ENCODE measurements around the gene TXNRD2. TPM values are rescaled to one million over a fixed set of nuclear protein-coding genes. Genes with fewer than 3 reads are reported as not detected.
"Not testable (repeated sequence)": the region's sequence is repeated elsewhere in the genome, so short reads cannot be mapped to it uniquely, and the experiment has no call there.

The TXNRD2 gene
- total RNA-seq, 1 donor from 2014 or later = 28.7 TPM

DNA sequence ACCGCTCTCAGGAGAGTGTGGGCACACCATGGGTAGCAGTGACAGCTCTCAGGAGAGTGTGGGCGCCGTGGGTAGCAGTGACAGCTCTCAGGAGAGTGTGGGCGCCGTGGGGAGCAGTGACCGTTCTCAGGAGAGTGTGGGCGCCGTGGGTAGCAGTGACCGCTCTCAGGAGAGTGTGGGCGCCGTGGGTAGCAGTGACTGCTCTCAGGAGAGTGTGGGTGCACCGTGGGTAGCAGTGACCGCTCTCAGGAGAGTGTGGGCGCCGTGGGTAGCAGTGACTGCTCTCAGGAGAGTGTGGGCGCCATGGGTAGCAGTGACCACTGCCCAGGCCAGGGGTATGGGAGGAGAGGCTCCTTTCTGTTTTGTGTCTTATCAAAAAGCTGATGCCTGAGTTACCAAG is 33.7 kb downstream of the TXNRD2 start:
- not testable (repeated sequence) for DNase-seq (ENCODE audit: low read depth)

DNA sequence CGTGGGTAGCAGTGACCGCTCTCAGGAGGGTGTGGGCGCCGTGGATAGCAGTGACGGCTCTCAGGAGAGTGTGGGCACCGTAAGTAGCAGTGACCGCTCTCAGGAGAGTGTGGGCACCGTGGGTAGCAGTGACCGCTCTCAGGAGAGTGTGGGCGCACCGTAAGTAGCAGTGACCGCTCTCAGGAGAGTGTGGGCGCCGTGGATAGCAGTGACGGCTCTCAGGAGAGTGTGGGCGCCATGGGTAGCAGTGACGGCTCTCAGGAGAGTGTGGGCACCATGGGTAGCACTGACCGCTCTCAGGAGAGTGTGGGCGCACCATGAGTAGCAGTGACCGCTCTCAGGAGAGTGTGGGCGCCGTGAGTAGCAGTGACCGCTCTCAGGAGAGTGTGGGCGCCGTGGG is 34.8 kb downstream of the TXNRD2 start:
- DNase-seq (ENCODE audit: low read depth) = not testable (repeated sequence)

DNA sequence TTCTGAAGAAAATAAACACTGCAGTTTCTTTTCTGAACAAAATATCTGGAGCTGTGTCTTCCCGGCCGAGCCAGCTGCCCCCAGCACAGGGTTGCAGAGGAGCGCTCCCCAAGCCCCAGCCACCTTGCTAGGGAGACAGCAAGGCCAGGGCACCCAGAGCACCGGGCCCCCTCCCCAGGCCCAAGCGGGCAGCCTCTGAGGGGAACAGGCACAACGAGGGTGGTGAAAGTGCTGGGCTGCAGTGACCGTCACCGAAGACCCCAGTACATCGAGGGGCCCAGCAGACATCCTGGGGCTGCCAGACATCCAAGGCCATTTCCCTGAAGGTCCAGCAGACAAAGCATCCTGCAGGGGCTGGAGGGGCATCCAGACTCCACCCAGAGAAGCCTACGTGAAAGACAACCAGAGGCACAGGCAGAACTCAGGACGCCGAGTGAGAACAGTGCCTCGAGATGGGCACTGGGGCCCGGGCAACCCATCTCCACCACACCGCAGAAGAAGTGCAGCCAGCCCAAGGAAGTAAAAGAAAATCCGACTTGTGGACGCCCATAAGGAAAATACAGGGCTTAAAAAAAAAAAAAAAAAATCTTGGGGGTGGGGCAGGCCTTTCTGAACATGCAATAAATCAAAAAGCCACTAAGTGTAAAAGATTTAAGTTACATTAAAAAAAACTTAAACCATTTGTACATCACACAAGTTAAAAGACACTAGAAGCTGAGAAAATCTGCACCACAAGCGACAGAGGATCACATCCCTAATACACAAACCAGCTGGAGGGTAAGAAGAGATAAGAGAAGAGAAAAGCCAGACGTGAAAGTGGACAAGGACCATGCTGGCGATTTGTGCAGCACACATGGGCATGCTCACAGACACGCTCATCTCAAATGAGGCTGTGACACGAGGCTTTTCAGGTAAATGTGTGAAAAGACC is 36.0 kb downstream of the TXNRD2 start:
- no peak for DNase-seq (ENCODE audit: low read depth)

DNA sequence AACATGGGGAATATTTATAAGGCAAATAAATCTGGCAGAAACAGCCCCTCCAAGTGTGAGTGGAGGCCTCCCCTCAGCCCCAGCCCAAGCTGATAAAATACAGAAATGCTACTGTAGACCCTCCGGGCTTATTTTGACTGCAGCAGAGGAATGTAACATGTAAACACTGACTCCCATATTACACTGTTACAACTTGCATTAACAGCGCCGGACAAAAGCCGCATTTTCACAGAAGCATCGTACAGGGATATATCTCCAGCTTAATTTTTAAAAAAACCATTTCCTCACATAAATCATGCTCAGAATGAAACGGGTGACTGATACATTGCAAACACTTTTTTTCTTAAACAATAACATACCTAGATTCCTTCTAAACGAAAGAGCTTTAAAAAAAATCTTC is 36.7 kb downstream of the TXNRD2 start:
- no peak for DNase-seq (ENCODE audit: low read depth)

DNA sequence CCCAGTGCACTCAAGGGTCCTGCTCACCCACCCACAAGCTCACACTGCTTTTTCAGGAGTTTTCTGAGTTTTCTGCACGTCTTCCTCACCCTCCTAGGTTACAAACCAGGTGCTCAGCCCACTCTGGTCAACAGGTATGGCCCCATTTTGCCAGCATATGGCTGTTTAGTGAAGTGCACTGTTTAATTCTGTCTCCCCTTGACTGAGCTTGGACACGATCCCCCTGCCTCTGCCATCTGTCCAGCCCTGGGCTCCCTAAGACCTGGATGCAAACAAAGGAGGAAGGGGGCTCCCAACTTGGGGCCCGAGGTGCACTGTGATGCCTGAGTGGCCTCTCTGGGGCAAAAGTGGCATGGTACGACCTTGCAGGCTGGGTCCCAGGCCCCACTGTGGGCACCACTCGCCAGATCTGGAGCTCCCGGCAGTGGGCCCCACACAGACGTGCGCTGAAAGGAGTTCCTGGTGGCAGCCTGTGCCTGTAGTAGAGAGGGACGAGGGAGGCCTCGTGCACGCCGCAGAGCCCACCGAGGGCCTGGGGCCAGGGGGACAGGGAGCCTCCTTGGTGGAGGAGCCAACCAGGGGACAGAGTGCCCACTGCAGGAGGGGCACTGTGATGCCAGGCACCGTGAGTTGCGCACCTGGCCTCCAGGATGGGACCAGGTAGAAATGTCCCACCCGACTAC is 37.3 kb downstream of the TXNRD2 start:
- no peak for DNase-seq (ENCODE audit: low read depth)

DNA sequence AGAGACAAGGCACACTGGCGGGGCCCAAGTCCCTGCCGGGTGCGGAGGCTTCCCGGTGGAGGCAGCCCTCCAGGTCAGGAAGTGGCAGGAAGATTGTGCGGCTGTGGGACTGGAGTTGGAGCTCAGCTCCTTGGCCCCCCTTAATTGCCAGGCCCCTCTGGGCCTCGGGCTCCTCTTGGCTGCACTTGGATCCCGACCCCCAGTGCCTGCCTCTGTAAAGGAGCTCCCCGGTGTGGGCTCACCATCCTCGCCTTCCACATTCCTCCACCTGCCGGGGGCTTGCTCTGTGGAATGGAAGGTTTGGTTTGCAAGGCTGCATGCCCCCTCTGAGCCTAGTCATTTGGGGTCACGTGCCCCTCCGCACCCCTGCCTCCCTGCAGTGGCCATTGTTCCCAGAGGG is 38.1 kb downstream of the TXNRD2 start:
- no peak for DNase-seq (ENCODE audit: low read depth)

DNA sequence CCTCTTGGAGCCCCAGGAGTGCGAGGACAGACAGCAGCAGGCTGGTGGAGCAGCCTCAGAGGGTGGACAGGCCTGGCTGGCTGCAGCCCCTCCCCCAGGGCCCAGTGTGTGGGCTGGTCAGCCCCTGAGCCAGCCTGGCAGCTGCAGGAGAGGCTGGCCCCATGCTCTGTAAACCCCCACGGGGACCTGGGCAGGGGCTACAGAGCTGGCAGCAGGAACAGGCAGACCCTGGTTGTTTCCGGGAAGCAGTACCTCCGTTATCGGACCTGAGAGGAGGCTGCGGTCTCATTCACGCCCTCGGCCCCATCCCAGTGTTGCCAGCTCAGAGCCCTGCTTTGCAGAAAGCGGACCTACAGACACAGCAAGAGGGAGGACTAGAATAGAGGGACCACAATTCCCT is 38.6 kb downstream of the TXNRD2 start:
- peak; percentile 84 for DNase-seq (ENCODE audit: low read depth)

DNA sequence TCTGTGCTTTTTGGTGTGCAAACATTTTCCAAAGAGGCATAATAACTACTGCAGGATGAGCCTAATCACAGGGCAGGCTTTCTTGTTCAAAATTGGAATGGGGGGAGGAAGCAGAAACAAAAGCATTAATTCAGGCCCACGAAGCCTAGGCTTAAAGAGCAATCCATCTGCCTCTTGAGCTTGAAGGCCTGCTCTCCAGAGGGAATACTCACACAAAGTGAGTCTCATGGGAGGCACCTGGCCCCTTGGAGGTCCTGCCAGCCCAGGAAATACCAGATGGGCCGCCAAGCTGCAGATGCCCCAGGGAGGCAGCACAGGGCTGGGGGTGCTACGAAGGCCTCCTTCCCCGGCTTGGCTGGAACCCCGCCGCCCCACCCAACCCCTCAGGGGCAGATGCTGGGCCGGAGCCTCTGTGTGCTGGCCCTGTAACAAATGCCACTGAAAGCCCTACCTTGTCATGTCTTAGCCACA is 39.3 kb downstream of the TXNRD2 start:
- DNase-seq (ENCODE audit: low read depth) = no peak

DNA sequence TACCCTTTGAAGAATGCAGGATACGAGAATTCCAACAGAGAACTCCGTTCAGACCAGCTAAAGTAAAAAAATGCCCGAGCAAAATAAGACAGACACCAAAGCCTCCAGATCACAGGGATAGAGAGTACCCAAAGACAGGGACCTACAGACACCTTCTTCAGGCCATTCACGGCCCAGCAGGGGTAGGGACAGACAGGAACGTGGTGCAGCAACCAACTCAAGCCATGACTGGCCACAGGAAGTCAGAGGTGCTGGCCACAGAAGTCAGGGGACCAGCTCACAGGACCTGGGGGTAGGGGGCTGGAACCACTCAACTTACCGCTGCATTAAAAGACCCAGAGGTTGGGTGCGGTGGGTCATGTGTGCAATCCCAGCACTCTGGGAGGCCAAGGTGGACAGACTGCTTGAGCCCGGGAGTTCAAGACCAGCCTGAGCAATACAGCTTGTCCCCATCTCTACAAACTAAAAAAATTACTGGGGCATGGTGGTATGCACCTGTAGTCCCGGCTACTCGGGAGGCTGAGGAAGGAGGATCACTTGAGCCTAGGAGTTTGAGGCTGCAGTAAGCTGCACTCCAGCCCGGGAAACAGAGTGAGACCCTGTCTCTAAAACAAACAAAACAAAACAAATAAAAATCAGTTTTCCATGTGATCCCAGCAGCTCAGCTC is 39.9 kb downstream of the TXNRD2 start:
- no peak for DNase-seq (ENCODE audit: low read depth)

DNA sequence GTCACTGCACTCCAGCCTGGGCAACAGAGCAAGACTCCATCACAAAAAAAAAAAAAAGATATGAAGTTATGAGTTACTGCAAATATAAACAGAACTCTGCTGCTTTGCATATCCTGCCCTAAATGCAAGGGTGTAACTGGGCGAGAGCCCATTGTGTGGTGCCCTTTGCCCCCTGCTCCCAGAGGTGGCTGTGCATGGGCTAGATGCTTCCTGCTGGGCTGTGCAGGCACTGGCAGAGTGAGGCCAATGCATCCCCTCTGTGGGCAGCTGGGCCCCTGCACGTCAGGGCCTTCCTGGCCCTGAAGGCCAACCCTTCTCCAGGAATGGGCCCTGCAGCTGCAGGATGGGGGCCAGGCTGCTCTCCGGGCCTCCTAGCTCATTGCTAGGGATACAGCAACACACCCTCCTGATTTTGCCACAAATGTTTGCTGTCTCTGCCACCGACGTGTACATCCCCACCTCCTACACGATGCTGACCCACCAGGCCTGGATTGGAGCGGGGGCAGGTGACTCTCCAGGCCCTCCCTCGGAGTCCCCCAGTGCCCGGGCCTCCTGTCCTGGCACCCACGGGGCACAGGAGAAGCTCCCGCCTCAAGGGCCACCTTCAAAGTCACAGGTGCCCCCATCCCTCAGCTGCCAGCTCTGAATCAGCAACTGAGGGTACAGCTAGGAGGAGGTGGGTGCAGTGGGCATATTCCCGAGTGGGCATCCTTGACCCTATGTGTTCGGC is 40.7 kb downstream of the TXNRD2 start:
- DNase-seq (ENCODE audit: low read depth) = no peak

DNA sequence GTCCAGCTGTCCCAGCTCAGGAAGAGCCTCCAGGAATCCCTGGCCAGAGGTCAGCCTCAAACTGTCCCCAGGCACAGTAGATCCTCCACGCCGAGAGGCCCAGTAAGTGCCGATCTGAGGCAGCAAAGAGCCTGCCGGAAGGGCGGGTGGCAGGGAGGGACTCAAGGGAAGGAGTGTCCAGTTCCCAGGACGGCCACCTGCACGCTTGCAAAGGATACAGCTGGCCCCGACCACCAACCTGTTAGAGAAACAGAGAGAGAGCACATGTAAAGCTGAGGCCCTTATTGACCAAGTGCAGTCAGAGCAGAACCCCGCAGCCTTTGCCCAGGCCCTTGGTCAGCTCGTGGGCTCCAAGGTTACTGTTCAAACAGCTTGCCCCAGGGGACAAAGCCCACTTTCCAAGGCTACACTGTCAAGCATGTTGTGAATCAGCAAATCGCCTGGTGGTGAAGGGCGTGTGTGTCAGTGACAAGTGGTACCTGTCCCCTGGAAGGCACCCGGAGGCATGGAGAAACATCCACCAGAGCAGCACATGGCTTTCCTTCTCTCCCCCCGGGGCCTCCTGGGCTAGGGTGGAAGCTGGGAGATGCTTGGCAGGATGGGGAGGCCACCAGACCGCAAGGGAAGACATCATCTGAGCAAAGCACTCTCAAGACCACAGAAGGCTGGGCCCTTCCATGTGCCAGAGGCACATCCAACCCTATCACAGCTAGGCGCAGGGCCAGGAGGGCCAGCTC is 42.6 kb downstream of the TXNRD2 start:
- no peak for DNase-seq (ENCODE audit: low read depth)

DNA sequence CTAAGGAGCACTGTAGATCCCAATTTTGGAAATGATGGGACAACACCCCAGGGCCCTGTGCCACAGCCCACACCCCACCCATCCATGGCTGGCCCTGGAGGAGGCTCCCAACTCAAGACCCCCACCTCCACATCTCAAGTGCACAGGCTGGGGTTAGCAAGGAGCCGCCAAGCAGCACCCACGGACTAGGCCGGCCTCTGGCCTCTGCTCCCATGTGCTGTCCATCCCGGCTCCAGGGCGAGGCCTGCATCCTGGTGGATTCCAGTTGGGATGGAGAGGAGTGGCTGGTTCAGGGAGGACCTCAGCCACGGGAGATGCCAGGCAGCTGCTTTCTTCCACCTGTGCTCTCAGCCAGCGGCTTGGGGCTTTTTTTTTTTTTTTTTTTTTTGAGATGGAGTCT is 43.5 kb downstream of the TXNRD2 start:
- no peak for DNase-seq (ENCODE audit: low read depth)

DNA sequence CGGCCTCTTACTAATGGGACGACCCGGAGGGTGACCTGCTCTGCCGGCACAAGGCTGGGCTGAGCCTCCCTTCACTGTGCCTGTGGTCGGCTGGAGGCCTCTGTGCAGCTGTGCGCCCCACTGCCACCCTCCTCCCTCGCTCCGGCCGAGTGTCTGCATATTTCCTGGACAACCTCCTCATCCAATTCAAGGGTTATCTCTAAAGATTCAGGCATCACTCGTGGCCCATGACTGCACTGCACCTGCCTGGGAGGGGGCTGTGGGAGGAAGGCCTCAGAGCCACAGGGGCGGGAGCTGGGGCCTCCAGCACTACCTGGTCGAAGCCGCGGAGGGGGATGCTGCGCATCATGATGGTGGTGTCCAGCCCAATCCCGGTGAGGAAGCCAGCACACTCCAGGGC is 43.9 kb downstream of the TXNRD2 start:
- DNase-seq (ENCODE audit: low read depth) = no peak

DNA sequence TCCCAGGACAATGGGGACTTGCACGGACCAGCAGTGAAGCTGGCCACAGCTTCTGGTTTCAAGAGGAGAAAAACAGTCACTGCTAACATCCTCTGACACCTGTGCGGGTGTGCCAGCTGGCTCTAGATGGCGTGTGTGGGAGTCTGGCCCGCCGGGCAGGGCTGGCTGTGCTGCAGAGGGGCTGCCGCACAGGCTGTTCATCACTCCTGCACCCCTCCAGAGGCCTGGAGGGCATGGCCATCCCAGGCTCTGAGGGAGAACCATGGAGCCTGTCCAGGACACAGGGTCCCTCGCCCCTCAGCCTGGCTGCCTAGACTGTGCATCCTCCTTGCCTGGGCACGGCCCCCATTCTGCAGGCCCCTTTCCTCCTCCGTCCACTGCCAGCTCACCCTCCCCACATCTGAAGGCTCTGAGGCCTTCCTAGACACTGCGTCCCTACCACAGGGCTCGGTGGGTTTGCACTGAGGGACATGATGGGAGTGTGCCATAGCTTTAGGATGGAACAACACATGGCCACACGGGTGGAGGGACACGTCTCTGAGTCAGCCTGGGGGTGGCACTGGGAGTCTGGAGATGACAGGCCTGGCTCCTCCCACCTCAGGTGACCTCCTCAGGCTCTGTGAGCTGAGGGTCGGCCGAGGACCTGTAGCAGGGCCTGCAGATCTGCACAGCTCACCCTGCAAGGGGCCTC is 44.8 kb downstream of the TXNRD2 start:
- DNase-seq (ENCODE audit: low read depth) = no peak

DNA sequence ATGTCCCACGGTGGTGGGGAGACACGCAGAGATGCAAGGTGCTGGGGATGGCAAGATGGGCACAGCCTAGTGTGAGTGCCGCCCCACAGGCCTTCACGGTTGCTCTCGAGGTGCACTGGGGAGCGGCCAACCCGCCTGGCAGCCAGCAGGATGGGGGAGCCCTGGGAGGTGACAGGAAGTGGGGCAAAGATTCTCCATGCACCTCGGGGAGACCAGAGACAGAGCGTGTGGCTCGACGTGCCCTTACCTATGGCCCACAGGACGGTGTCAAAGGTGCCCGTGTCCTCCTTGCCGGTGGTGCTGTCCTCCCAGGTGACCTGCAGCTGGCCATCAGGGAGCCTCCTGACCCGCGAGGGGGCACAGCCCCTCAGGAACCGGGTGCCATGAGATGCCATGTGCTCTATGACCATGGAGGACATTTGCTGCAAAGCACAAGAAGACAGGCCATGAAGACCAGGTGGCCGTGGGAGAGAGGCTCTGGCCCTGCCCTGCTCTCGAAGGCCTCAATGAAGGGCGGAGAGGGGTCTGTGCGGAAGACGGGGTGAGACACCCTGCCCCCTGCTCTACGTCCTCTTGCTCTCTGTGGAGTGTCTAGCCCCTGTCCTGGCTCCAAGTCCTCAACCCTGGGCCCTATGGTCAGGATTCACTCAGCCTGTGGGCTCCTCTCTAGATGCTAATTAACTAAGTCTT is 46.3 kb downstream of the TXNRD2 start:
- DNase-seq (ENCODE audit: low read depth) = no peak

DNA sequence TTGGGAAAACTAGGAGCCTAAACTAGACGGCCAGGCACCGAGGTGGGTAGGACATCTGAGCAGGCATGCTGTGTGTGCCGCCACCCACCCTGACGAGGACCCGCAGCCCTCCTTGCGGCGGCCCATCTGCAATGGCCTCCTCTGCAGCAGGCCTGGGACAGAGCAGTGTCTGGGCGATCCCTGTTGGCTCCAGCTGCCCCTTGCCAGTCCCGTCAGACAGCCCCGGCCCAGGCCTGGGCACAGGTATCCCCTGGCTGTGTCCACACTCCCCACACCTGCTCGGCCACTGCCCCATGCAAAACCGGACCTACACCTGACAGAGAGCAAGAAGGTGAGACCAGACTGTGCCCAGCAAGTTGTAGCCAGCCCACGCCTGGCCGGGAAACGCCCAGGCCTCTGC is 48.3 kb downstream of the TXNRD2 start:
- no peak for DNase-seq (ENCODE audit: low read depth)

DNA sequence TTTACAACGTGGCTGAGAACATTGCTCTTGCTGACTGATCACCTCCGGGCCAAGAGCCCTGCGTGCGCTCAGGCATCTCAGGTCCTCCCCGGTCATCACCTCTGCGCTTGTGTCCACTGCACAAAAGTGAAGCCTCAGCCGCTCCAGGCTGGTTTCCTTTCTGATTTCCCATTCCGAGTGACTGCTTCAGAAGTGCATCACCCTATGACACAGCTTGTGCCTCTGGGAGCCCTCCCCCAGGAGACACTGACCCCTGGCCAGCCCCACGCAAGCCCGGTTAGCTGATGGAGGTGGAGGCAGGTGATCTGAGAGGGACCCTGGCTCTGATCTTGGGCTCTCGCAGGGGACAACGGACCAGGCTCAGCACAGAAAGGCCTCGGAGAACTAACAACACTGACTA is 48.7 kb downstream of the TXNRD2 start:
- no peak for DNase-seq (ENCODE audit: low read depth)

DNA sequence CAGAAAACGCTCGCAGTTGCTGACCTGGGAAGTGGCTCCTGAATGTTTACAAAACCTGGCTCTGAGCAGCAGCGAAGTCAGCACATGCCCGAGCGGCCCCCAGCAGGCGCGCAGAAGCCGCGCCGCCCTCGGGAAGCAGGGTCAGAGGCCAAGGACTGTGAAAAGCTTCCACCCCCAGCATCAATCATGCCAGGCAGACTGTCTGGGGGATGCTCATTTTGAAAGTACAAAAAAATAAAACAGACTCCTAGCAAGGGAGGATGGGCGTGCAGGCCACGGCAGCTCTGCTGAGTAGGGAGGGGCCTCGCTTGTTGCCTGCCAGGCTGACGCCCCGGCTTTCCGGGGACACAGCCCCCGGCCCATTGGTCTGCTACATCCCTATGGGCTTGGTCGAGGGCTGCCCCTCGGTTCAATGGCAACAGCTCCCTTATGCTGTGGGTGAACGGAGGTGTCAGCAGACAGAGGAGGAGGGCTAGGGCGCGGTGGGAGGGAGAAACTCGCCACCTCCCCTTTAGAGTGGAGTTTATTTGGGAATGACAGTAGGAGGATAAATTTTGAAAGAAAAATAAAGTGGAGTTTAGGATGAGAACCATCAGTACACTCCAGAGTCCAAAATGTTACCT is 49.2 kb downstream of the TXNRD2 start:
- DNase-seq (ENCODE audit: low read depth) = no peak

Data from myocyte (in vitro differentiated cells).